ENCODE results near the gene PKNOX2. TPM values are rescaled to one million over a fixed set of nuclear protein-coding genes. Genes with fewer than 3 reads are reported as not detected.
A peak's percentile ranks its signal among the peaks of the same experiment; 100 is the strongest.

The PKNOX2 gene
- total and polyA plus RNA-seq, 9 donors = 10.6 to 42.3 (median 30.0) TPM

GRCh38 chr11:125263268-125263790 is 98.8 kb downstream of the PKNOX2 start:
- Histone ChIP-seq H3K36me3 (no peaks in the 10 kb centered on the region), H3K9me3 (no peaks in the 10 kb centered on the region), H3K27ac (peak overlapping the region in 1 of 2 donors; percentile 72), H3K4me1 (ENCODE audit: insufficient read depth) (peaks cover 46% of the 10 kb centered on the region), H3K4me3 (no peak overlapping the region), H3K27me3 (no peaks in the 10 kb centered on the region)
- peak; percentile 93 to 97 (median 95) for DNase-seq
- intact Hi-C loops (cut with DNase I) = no loop called here
- WGBS, 3 donors = 2 to 5% (median 2%) methylated on average over 28 to 29 of the region's 29 CpGs
- TF ChIP-seq, protein P1, sequence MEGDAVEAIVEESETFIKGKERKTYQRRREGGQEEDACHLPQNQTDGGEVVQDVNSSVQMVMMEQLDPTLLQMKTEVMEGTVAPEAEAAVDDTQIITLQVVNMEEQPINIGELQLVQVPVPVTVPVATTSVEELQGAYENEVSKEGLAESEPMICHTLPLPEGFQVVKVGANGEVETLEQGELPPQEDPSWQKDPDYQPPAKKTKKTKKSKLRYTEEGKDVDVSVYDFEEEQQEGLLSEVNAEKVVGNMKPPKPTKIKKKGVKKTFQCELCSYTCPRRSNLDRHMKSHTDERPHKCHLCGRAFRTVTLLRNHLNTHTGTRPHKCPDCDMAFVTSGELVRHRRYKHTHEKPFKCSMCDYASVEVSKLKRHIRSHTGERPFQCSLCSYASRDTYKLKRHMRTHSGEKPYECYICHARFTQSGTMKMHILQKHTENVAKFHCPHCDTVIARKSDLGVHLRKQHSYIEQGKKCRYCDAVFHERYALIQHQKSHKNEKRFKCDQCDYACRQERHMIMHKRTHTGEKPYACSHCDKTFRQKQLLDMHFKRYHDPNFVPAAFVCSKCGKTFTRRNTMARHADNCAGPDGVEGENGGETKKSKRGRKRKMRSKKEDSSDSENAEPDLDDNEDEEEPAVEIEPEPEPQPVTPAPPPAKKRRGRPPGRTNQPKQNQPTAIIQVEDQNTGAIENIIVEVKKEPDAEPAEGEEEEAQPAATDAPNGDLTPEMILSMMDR (IDR thresholded peaks at IDR 0.05) = no peak
- TF ChIP-seq EP300 (IDR thresholded peaks at IDR 0.05) = no peak
- no peak for TF ChIP-seq POLR2A (IDR thresholded peaks at IDR 0.05)

GRCh38 chr11:125264100-125265022 is 99.8 kb downstream of the PKNOX2 start:
- intact Hi-C loops (cut with DNase I) = no loop called here
- Histone ChIP-seq H3K27ac (peak overlapping the region in 1 of 2 donors; percentile 72), H3K36me3 (no peaks in the 10 kb centered on the region), H3K9me3 (no peaks in the 10 kb centered on the region), H3K4me1 (ENCODE audit: insufficient read depth) (peaks cover 43% of the 10 kb centered on the region), H3K4me3 (no peak overlapping the region), H3K27me3 (no peaks in the 10 kb centered on the region)
- DNase-seq = no peak
- TF ChIP-seq EP300 (IDR thresholded peaks at IDR 0.05) (no peak), POLR2A (IDR thresholded peaks at IDR 0.05) (no peak)
- TF ChIP-seq, protein P1 (IDR thresholded peaks at IDR 0.05) = no peak
- WGBS, 3 donors = 76 to 77% (median 77%) methylated on average over 14 of the region's 14 CpGs

DNA sequence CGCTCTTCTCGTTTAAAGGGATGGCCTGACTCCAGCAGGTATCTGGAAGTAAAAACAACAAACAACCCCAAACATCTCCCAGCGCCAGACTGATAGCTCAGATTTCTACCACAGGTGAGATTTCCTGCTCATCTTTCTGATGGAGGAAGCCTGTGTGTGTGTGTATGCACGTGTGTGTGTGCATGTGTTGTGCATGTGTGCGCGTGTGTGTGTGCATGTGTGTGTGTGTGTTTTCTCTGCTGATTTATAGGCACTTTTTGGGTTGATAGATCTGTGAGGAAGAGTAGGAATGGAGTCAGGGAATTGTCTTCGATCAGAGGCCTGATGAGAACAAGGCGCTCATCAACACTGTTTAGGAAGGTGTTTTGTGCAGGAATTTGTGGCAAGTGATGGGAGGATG is 103.0 kb downstream of the PKNOX2 start:
- Histone ChIP-seq H3K9me3 (no peaks in the 10 kb centered on the region), H3K4me3 (no peak overlapping the region), H3K27ac (no peak overlapping the region), H3K27me3 (no peaks in the 10 kb centered on the region), H3K4me1 (ENCODE audit: insufficient read depth) (peaks cover 26% of the 10 kb centered on the region), H3K36me3 (no peaks in the 10 kb centered on the region)
- DNase-seq = no peak
- TF ChIP-seq POLR2A (IDR thresholded peaks at IDR 0.05) (no peak), EP300 (IDR thresholded peaks at IDR 0.05) (no peak)
- TF ChIP-seq, protein P1 (IDR thresholded peaks at IDR 0.05) = no peak
- 86 to 92% (median 88%) methylated on average over 8 of the region's 8 CpGs for WGBS, 3 donors
- intact Hi-C loops (cut with DNase I) = loop anchor here in 1 of 4 donors (2.0 kb wide), 1 partner anchor 19 kb away; no protein-coding TSS in a partner anchor

DNA sequence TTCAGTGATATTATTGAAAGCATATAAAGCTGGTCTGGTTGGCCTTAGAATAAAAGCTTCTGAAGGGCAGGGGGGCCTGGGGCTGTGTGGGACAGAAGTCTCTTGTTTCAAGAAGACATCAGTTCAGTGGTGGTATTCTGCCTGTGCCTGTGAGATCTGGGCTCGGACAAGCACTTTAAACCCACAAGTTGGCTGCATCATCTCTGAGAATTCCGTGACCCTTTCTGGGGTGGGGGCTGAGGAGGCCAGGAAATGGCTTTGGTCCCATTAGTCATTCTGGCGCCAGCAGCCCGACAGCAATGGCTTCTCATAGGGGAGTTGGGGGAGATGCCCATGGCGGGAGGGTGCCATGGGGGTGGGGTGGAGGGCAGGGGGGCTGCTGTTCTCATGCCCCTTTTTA is 104.1 kb downstream of the PKNOX2 start:
- DNase-seq = no peak
- Histone ChIP-seq H3K27ac (no peak overlapping the region), H3K27me3 (no peaks in the 10 kb centered on the region), H3K4me3 (no peak overlapping the region), H3K4me1 (ENCODE audit: insufficient read depth) (peaks cover 28% of the 10 kb centered on the region), H3K36me3 (no peaks in the 10 kb centered on the region), H3K9me3 (no peaks in the 10 kb centered on the region)
- intact Hi-C loops (cut with DNase I) = no loop called here
- TF ChIP-seq, protein P1 (IDR thresholded peaks at IDR 0.05) = no peak
- no peak for TF ChIP-seq EP300 (IDR thresholded peaks at IDR 0.05)
- TF ChIP-seq POLR2A (IDR thresholded peaks at IDR 0.05) = no peak
- 74 to 84% (median 76%) methylated on average over 5 of the region's 5 CpGs for WGBS, 3 donors

Measured in ovary (tissue), 9 donors.